ENCODE data around the gene KCNMA1. TPM values are rescaled to one million over a fixed set of nuclear protein-coding genes. Genes with fewer than 3 reads are reported as not detected.

The KCNMA1 gene
- total RNA-seq, 4 donors from 2014 or later = 4.6 to 10.5 (median 7.8) TPM

DNA sequence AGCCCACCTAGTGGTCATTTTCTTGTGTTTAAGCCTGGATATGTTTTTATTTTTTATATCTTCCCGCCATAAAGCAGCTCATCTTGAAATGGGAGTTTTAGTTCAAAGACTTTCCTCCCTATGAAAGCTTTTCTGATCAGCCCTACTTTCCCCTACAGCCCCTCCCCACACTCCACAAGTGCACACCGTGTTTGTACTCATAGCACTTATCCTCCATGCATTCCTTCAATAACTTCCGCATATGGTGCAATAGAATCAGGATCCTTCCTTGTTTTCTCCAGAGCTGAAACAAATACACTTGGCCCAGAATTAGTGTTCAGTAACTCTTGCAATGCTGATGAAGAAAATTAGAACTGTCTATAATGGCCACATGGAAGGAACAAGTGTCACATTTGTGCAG lies 235.9 kb downstream of the KCNMA1 start:
- Histone ChIP-seq H3K9me3 (no peaks in the 10 kb centered on the region), H3K4me3 (no peak overlapping the region), H3K27ac (no peak overlapping the region), H3K27me3 (peaks cover 6% of the 10 kb centered on the region), H3K36me3 (no peaks in the 10 kb centered on the region), H3K4me1 (peaks cover 10% of the 10 kb centered on the region)
- WGBS = 81% methylated on average over 3 of the region's 3 CpGs
- TF ChIP-seq, protein P1, sequence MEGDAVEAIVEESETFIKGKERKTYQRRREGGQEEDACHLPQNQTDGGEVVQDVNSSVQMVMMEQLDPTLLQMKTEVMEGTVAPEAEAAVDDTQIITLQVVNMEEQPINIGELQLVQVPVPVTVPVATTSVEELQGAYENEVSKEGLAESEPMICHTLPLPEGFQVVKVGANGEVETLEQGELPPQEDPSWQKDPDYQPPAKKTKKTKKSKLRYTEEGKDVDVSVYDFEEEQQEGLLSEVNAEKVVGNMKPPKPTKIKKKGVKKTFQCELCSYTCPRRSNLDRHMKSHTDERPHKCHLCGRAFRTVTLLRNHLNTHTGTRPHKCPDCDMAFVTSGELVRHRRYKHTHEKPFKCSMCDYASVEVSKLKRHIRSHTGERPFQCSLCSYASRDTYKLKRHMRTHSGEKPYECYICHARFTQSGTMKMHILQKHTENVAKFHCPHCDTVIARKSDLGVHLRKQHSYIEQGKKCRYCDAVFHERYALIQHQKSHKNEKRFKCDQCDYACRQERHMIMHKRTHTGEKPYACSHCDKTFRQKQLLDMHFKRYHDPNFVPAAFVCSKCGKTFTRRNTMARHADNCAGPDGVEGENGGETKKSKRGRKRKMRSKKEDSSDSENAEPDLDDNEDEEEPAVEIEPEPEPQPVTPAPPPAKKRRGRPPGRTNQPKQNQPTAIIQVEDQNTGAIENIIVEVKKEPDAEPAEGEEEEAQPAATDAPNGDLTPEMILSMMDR (IDR thresholded peaks at IDR 0.05) = no peak
- TF ChIP-seq POLR2AphosphoS5 (IDR thresholded peaks at IDR 0.05) = no peak
- TF ChIP-seq POLR2A (IDR thresholded peaks at IDR 0.05) = no peak
- TF ChIP-seq EP300 (IDR thresholded peaks at IDR 0.05) = no peak
- DNase-seq (ENCODE audit: low spot score in 2 of 2) = no peak

DNA sequence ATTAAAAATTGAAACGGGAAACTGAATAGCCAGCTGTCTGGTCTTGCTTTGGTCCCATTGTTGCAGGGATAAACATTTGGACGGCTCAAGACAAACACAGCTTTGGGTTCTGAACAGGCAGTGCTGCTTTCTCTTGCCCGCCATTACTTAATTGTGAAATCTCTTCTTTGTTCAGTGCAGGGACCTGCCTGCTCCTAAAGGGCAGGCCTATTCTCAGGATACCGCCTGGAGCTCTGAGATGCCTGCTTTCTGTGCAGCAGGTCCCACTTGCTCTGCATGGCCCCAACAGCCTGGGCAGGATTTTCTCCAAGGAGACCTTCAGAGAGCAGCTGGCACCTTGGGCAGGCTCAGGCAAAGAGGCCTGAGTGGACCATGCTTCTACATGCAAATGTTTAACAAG lies 237.6 kb downstream of the KCNMA1 start:
- H3K27ac ChIP-seq = no peak overlapping the region
- WGBS = 90% methylated on average over 4 of the region's 4 CpGs

DNA sequence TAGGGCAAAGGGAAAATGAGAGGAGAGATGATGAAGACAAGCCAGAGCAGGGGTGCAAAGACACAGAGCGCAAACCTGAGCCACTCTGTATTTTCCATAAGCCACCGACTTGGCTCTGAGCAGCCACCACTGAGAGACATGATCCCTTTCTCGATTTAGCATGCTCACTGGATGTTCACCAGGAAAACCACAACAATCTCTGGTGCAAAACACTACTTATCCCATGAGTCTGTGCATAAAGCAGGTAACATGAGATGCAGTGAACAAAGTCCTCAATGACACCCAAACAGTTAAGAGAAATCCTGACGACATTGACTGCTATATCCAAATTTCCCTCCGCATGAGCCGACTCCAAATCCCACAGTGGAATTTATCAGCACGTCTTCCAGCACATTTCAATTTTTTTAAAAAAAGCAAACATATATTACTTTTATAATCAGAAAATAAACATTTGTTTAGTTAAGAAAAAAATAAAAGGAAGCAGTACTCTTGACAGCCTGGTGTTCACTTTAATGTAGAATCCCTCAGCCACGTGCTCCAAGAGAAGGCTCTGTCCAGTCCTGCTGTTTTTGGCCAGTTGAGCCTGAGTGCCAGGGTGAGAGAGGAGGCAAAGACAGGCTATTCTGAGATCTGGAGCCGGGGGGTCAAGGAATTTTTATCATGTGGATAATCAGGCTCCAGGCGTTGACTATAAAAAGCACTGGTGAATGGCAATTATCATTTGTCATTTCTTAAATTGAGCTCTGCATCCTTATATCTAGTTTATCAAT lies 238.4 kb downstream of the KCNMA1 start:
- Histone ChIP-seq H3K9me3 (no peaks in the 10 kb centered on the region), H3K4me1 (no peaks in the 10 kb centered on the region), H3K27me3 (peaks cover 7% of the 10 kb centered on the region), H3K4me3 (no peak overlapping the region), H3K27ac (no peak overlapping the region), H3K36me3 (no peaks in the 10 kb centered on the region)
- DNase-seq (ENCODE audit: low spot score in 2 of 2) = no peak
- 78% methylated on average over 10 of the region's 10 CpGs for WGBS
- TF ChIP-seq, protein P1 (IDR thresholded peaks at IDR 0.05) = no peak
- TF ChIP-seq POLR2A (IDR thresholded peaks at IDR 0.05) (no peak), EP300 (IDR thresholded peaks at IDR 0.05) (no peak), POLR2AphosphoS5 (IDR thresholded peaks at IDR 0.05) (no peak)

More for the DNA sequence above, 237.6 kb downstream of the KCNMA1 start:
- Histone ChIP-seq H3K36me3 (no peaks in the 10 kb centered on the region), H3K27me3 (peaks cover 6% of the 10 kb centered on the region), H3K4me3 (no peak overlapping the region), H3K4me1 (no peaks in the 10 kb centered on the region), H3K9me3 (no peaks in the 10 kb centered on the region)
- DNase-seq (ENCODE audit: low spot score in 2 of 2) = no peak
- TF ChIP-seq EP300 (IDR thresholded peaks at IDR 0.05) (no peak), POLR2A (IDR thresholded peaks at IDR 0.05) (no peak)
- TF ChIP-seq, protein P1 (IDR thresholded peaks at IDR 0.05) = no peak

DNA sequence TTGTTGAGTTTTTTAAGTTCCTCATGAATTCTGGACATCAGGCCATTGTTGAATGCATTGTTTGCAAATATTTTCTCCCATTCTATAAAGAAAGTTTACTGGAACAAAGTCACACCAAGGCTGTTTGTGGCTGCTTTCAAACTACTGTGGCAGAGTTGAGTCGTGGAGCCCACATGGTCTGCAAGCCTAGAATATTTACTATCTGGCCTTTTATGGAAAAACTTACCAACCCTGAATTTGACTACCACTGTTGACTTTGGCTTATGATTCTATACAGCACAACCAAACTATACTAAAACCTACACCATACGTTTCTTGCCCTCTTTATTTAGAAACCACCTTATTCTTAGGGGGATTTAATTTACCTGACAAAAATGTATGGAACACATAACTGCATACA lies 239.1 kb downstream of the KCNMA1 start:
- Histone ChIP-seq H3K27ac (no peak overlapping the region), H3K27me3 (peaks cover 8% of the 10 kb centered on the region), H3K4me3 (no peak overlapping the region), H3K4me1 (peaks cover 3% of the 10 kb centered on the region), H3K9me3 (no peaks in the 10 kb centered on the region), H3K36me3 (no peaks in the 10 kb centered on the region)
- DNase-seq (ENCODE audit: low spot score in 2 of 2) = no peak
- no peak for TF ChIP-seq POLR2AphosphoS5 (IDR thresholded peaks at IDR 0.05)
- TF ChIP-seq, protein P1 (IDR thresholded peaks at IDR 0.05) = no peak
- TF ChIP-seq POLR2A (IDR thresholded peaks at IDR 0.05) = no peak
- no peak for TF ChIP-seq EP300 (IDR thresholded peaks at IDR 0.05)
- 79% methylated on average over 2 of the region's 2 CpGs for WGBS

DNA sequence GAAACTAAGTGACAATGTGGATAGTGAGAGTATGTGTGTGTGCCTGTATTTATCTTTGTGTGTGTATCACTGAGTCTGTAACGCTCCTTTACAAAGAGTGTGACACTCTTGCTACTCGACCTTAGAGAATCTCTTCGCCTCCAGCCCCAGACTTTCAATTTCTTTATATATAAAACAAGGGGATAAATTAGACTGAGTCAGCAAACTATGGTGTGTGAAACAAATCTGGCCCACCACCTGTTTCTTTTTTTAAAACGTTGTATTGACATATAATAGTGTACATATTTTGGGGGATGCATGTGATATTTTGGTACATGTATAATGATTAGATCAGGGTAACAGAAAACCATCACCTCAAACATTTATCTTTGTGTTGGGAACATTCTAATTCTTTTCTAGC lies 240.5 kb downstream of the KCNMA1 start:
- WGBS = 81% methylated on average over 4 of the region's 4 CpGs
- Histone ChIP-seq H3K36me3 (no peaks in the 10 kb centered on the region), H3K27me3 (peaks cover 3% of the 10 kb centered on the region), H3K27ac (no peak overlapping the region), H3K9me3 (no peaks in the 10 kb centered on the region), H3K4me1 (peaks cover 15% of the 10 kb centered on the region), H3K4me3 (no peak overlapping the region)
- TF ChIP-seq POLR2A (IDR thresholded peaks at IDR 0.05) (no peak), POLR2AphosphoS5 (IDR thresholded peaks at IDR 0.05) (no peak), EP300 (IDR thresholded peaks at IDR 0.05) (no peak)
- TF ChIP-seq, protein P1 (IDR thresholded peaks at IDR 0.05) = no peak
- DNase-seq (ENCODE audit: low spot score in 2 of 2) = no peak
